ENCODE data around the gene F8.

- TF ChIP-seq CTCF (IDR thresholded peaks at IDR 0.05; ENCODE audit: low read length) (no peak), EZH2 (IDR thresholded peaks at IDR 0.05; ENCODE audit: borderline replicate concordance, low read length) (no peak)
These were observed at the start of gene F8 for GRCh38 chrX:155022585-155022984.
